Endodermal cell (in vitro differentiated cells): ENCODE measurements around the gene GPR42. TPM values are rescaled to one million over a fixed set of nuclear protein-coding genes. Genes with fewer than 3 reads are reported as not detected.

Source experiments
- DNase-seq: peaks from one replicate; pipeline ENCODE4 v3.0.0-alpha.2; 2017
- H3K27ac ChIP-seq: 2 replicates; pipeline ENCODE4 v1.5.1; 2013; ENCODE audit warnings: mild to moderate bottlenecking, low read depth, low read length, moderate library complexity
- H3K27me3 ChIP-seq: 2 replicates; pipeline ENCODE4 v1.6.1; 2013; ENCODE audit warnings: mild to moderate bottlenecking, low read length, moderate library complexity; ENCODE audit not compliant: insufficient read depth, control insufficient read depth, poor library complexity, severe bottlenecking
- H3K36me3 ChIP-seq: 2 replicates; pipeline ENCODE4 v1.7.0; 2013; ENCODE audit warnings: mild to moderate bottlenecking, low read length, moderate library complexity; ENCODE audit not compliant: control insufficient read depth, insufficient read depth
- H3K4me1 ChIP-seq: one replicate; pipeline ENCODE4 v1.7.0; 2013; ENCODE audit warnings: low read length; ENCODE audit not compliant: control insufficient read depth, insufficient read depth
- H3K4me3 ChIP-seq: 2 replicates; pipeline ENCODE4 v1.5.1; 2013; ENCODE audit warnings: mild to moderate bottlenecking, low read length, moderate library complexity
- H3K9ac ChIP-seq: 2 replicates; pipeline ENCODE4 v1.6.1; 2013; ENCODE audit warnings: mild to moderate bottlenecking, low read length, moderate library complexity; ENCODE audit not compliant: poor library complexity, severe bottlenecking; ENCODE audit errors: extremely low read depth
- H3K9me3 ChIP-seq: 2 replicates; pipeline ENCODE4 v1.6.1; 2013; ENCODE audit warnings: mild to moderate bottlenecking, low read length, moderate library complexity; ENCODE audit not compliant: control insufficient read depth
- H3K27ac Mint-ChIP-seq: 2 replicates; pipeline ENCODE4 v1.8.0; 2020; ENCODE audit warnings: mixed read lengths
- H3K27me3 Mint-ChIP-seq: 2 replicates; pipeline ENCODE4 v1.8.0; 2021; ENCODE audit warnings: mild to moderate bottlenecking, mixed read lengths; ENCODE audit not compliant: insufficient read depth
- H3K36me3 Mint-ChIP-seq: 2 replicates; pipeline ENCODE4 v1.8.0; 2020; ENCODE audit warnings: low read depth, mixed read lengths
- H3K4me1 Mint-ChIP-seq: 2 replicates; pipeline ENCODE4 v1.8.0; 2020; ENCODE audit warnings: mixed read lengths
- H3K4me3 Mint-ChIP-seq: 2 replicates; pipeline ENCODE4 v1.8.0; 2020; ENCODE audit warnings: mild to moderate bottlenecking, moderate library complexity, mixed read lengths
- H3K9me3 Mint-ChIP-seq: 2 replicates; pipeline ENCODE4 v1.8.0; 2020; ENCODE audit warnings: mild to moderate bottlenecking, mixed read lengths
- CTCF ChIP-seq: fragments of 200-600 bp; sonication (generic); conservative IDR thresholded peaks from 2 replicates; pipeline ENCODE4 v1.5.0; 2021; ENCODE audit warnings: antibody characterized with exemption, mild to moderate bottlenecking
- WGBS, 2 experiments: methylation state at CpG; one replicate each; pipeline versions ENCODE4 v1.1.5 to v1.1.7; 2013; ENCODE audit warnings: missing lambda C conversion rate in 2 of 2, mixed read lengths in 1 of 2; ENCODE audit not compliant: insufficient coverage in 1 of 2, insufficient read length in 1 of 2; 5-methylcytosine and 5-hydroxymethylcytosine counted together
- total RNA-seq, 2 donors: library from RNA; stranded (reverse); fragmentation: NEBNext Ultra II Directional in 1 of 2; extraction: Animal tissue kit (Norgen Biotek cat#: 25700) in 1 of 2; gene quantifications; 2 replicates in 1 of 2; 3 replicates in 1 of 2; pipeline ENCODE4 v1.2.1, GENCODE V29; 2021

Gene GPR42
- total RNA-seq, 2 donors from 2014 or later, result not detected

- peaks cover 16% of the 10 kb centered on the region for H3K9me3 ChIP-seq
- DNase-seq, result peak; percentile 28
- no peaks in the 10 kb centered on the region for H3K27me3 Mint-ChIP-seq
- WGBS, 2 experiments, result 92 to 100% methylated on average over 2 to 5 of the region's 5 CpGs
- H3K9ac ChIP-seq, result no peak overlapping the region
- H3K4me3 Mint-ChIP-seq, result no peak overlapping the region
- no peak for TF ChIP-seq CTCF
- H3K27me3 ChIP-seq, result no peaks in the 10 kb centered on the region
- H3K9me3 Mint-ChIP-seq, result peaks cover 34% of the 10 kb centered on the region
- no peaks in the 10 kb centered on the region for H3K36me3 ChIP-seq
- H3K27ac Mint-ChIP-seq, result no peak overlapping the region
- H3K36me3 Mint-ChIP-seq, result peaks cover 7% of the 10 kb centered on the region
- no peaks in the 10 kb centered on the region for H3K4me1 Mint-ChIP-seq
- H3K27ac ChIP-seq, result no peak overlapping the region
- no peak overlapping the region for H3K4me3 ChIP-seq
- peaks cover 2% of the 10 kb centered on the region for H3K4me1 ChIP-seq
Measured at GRCh38 chr19:35392742-35393715, 22.2 kb downstream of the GPR42 start.

DNA sequence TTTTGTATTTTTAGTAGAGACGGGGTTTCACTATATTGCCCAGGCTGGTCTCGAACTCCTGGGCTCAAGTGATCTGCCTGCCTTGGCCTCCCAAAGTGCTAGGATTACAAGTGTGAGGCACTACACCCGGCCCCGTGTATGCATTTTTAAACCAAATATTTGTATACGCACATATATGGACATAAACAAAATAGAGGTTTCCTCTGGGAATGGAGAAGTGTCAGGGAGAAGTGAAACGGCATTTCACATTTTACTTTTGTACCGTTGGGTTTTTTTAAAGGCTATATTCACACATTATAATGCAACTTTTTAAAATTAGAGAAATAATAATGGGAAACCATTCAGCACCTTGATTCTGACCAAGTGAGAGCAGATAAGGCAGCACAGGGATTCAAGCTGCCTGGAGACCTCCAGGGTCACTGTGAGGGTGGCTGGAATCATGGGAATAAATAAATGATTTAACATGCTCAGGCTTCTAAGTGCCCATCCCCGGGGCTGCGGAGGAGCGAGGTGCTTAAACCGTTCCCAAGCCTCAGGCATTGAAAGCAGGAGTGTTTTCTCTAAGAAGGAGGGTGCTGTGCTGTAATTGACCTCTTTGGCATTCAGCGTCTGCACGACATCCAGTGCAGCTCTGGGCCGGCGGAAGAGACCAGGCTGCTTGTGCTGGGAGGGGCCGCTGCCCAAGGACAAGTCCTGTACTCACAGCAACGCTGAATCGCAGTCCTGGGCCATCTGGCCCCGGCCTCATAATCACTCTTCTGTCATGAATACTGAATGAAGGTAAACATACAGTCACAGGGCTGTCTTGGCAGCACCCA lies 24.7 kb downstream of the GPR42 start:
- Mint-ChIP-seq H3K4me3 (no peak overlapping the region), H3K4me1 (no peaks in the 10 kb centered on the region), H3K27ac (no peak overlapping the region), H3K36me3 (no peaks in the 10 kb centered on the region), H3K27me3 (no peaks in the 10 kb centered on the region), H3K9me3 (peaks cover 9% of the 10 kb centered on the region)
- Histone ChIP-seq H3K9me3 (no peaks in the 10 kb centered on the region), H3K36me3 (no peaks in the 10 kb centered on the region), H3K27me3 (no peaks in the 10 kb centered on the region), H3K4me1 (peaks cover 2% of the 10 kb centered on the region), H3K27ac (no peak overlapping the region), H3K4me3 (no peak overlapping the region), H3K9ac (no peak overlapping the region)
- WGBS, 2 experiments, result 76 to 85% methylated on average over 13 to 18 of the region's 19 CpGs
- peak; percentile 56 for DNase-seq
- no peak for TF ChIP-seq CTCF

GRCh38 chr19:35396240-35396885 lies 25.5 kb downstream of the GPR42 start:
- H3K27ac Mint-ChIP-seq, result no peak overlapping the region
- DNase-seq, result peak; percentile 30
- no peak for TF ChIP-seq CTCF
- peaks cover 1% of the 10 kb centered on the region for H3K9me3 Mint-ChIP-seq
- Histone ChIP-seq H3K27me3 (no peaks in the 10 kb centered on the region), H3K4me1 (peaks cover 2% of the 10 kb centered on the region), H3K9me3 (no peaks in the 10 kb centered on the region), H3K4me3 (no peak overlapping the region), H3K36me3 (no peaks in the 10 kb centered on the region), H3K9ac (no peak overlapping the region), H3K27ac (no peak overlapping the region)
- H3K27me3 Mint-ChIP-seq, result no peaks in the 10 kb centered on the region
- H3K4me3 Mint-ChIP-seq, result no peak overlapping the region
- H3K4me1 Mint-ChIP-seq, result no peaks in the 10 kb centered on the region
- WGBS, 2 experiments, result 93 to 96% methylated on average over 10 to 14 of the region's 14 CpGs
- no peaks in the 10 kb centered on the region for H3K36me3 Mint-ChIP-seq
